RWPE2 (cell line): Measurements from ENCODE around the gene DNAL4.

ENCODE experiments used
- ATAC-seq: fragments of 200-7000 bp; cut with Tn5 transposase; 3 replicates; pipeline ENCODE4 v1.9.1; 2021; ENCODE audit warnings: low read depth
- DNase-seq: peaks from one replicate; pipeline ENCODE4 v3.0.0-alpha.2; 2020; ENCODE audit warnings: low spot score
- H3K27ac ChIP-seq: fragments of 450-650 bp; 2 replicates; pipeline ENCODE4 v1.5.1; 2017; ENCODE audit warnings: mild to moderate bottlenecking; ENCODE audit not compliant: poor library complexity, severe bottlenecking
- H3K27me3 ChIP-seq: fragments of 250-450 bp; sonication (Bioruptor Pico); 2 replicates; pipeline ENCODE4 v1.5.1; 2021; ENCODE audit warnings: mild to moderate bottlenecking, moderate library complexity; ENCODE audit not compliant: insufficient read depth, poor library complexity, severe bottlenecking
- H3K36me3 ChIP-seq: fragments of 250-450 bp; sonication (Bioruptor Pico); 2 replicates; pipeline ENCODE4 v1.5.1; 2020; ENCODE audit warnings: low read depth, mild to moderate bottlenecking, moderate library complexity
- H3K4me1 ChIP-seq: fragments of 250-450 bp; sonication (Bioruptor Pico); 2 replicates; pipeline ENCODE4 v1.5.1; 2021; ENCODE audit warnings: mild to moderate bottlenecking, moderate library complexity; ENCODE audit not compliant: insufficient read depth, poor library complexity, severe bottlenecking
- H3K4me3 ChIP-seq: fragments of 250-450 bp; sonication (Bioruptor Pico); 2 replicates; pipeline ENCODE4 v1.5.1; 2021; ENCODE audit warnings: mild to moderate bottlenecking, moderate library complexity; ENCODE audit not compliant: severe bottlenecking
- H3K9me3 ChIP-seq: fragments of 250-450 bp; sonication (Bioruptor Pico); 2 replicates; pipeline ENCODE4 v1.5.1; 2021; ENCODE audit warnings: mild to moderate bottlenecking, moderate library complexity; ENCODE audit not compliant: severe bottlenecking
- CTCF ChIP-seq: fragments of 450-650 bp; IDR thresholded peaks from one replicate; pipeline ENCODE4 v1.5.1; 2017; ENCODE audit warnings: mild to moderate bottlenecking, moderate library complexity; ENCODE audit not compliant: poor library complexity, severe bottlenecking

Gene DNAL4

GRCh38 chr22:38740116-38740723, 53.7 kb downstream of the DNAL4 start:
- Histone ChIP-seq H3K27me3 (no peaks in the 10 kb centered on the region), H3K9me3 (no peaks in the 10 kb centered on the region), H3K4me1 (no peaks in the 10 kb centered on the region), H3K27ac (no peak overlapping the region), H3K4me3 (no peak overlapping the region), H3K36me3 (peaks cover 96% of the 10 kb centered on the region)
- DNase-seq (no peak), ATAC-seq (no peak)
- TF ChIP-seq CTCF: no peak

- H3K4me1 ChIP-seq: no peaks in the 10 kb centered on the region
- H3K27me3 ChIP-seq: no peaks in the 10 kb centered on the region
- no peak overlapping the region for H3K4me3 ChIP-seq
- DNase-seq (no peak), ATAC-seq (no peak)
- H3K36me3 ChIP-seq: peaks cover 95% of the 10 kb centered on the region
- H3K27ac ChIP-seq: no peak overlapping the region
- no peaks in the 10 kb centered on the region for H3K9me3 ChIP-seq
- TF ChIP-seq CTCF: no peak
Measured at GRCh38 chr22:38739300-38740055, 54.5 kb downstream of the DNAL4 start.

- no peak overlapping the region for H3K27ac ChIP-seq
- peaks cover 93% of the 10 kb centered on the region for H3K36me3 ChIP-seq
- H3K4me3 ChIP-seq: no peak overlapping the region
- no peaks in the 10 kb centered on the region for H3K27me3 ChIP-seq
- ATAC-seq (no peak), DNase-seq (no peak)
- H3K9me3 ChIP-seq: no peaks in the 10 kb centered on the region
- no peaks in the 10 kb centered on the region for H3K4me1 ChIP-seq
- TF ChIP-seq CTCF: no peak
Measured at GRCh38 chr22:38738475-38739070, 55.4 kb downstream of the DNAL4 start.

GRCh38 chr22:38737302-38738060, 56.5 kb downstream of the DNAL4 start:
- peaks cover 94% of the 10 kb centered on the region for H3K36me3 ChIP-seq
- ATAC-seq (no peak), DNase-seq (no peak)
- H3K27ac ChIP-seq: peak overlapping the region; percentile 9
- H3K4me3 ChIP-seq: no peak overlapping the region
- TF ChIP-seq CTCF: no peak
- no peaks in the 10 kb centered on the region for H3K9me3 ChIP-seq
- no peaks in the 10 kb centered on the region for H3K27me3 ChIP-seq
- H3K4me1 ChIP-seq: no peaks in the 10 kb centered on the region
